ENCODE results near the gene MYBPH.

Gene MYBPH

DNA sequence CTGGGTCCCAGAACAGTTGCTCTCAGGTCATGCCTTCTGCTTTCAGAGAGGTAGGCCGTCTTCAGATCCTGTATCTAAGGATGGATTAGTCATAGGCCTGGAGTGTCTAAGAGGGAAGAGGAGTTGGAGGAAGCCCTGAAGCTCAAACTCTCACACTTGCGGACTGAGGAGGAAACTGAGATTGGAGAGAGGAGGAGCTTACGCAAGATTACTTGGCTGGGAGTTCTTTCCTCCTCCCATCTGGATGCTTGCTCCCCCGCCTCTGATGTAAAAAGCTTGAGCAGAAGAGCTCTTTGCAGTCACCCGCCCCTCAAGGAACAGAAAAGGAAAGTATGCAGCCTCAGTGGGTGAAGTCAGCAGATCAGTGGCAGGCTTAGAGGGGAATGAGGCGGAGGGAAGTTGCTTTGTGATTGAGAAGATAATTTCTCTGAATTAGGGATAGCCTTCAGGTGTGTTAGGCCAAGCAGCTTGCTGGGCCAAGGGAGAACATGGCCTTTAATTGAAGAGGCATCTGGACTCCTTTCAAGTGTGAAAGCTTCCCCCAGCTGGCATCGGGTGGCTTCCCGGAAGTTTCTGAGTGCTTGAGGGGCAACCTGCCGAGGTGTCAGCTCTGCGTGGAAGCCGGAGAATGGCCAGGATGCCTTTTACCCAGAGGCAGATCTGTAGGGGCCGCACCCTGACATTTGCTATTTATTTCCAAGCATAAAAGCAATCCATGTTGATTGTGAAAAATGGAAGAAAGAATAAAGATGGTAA is 41.5 kb downstream of the MYBPH start:
- no peak overlapping the region for H3K4me3 ChIP-seq (ENCODE audit: low read depth, low read length)
- TF ChIP-seq, protein P1, sequence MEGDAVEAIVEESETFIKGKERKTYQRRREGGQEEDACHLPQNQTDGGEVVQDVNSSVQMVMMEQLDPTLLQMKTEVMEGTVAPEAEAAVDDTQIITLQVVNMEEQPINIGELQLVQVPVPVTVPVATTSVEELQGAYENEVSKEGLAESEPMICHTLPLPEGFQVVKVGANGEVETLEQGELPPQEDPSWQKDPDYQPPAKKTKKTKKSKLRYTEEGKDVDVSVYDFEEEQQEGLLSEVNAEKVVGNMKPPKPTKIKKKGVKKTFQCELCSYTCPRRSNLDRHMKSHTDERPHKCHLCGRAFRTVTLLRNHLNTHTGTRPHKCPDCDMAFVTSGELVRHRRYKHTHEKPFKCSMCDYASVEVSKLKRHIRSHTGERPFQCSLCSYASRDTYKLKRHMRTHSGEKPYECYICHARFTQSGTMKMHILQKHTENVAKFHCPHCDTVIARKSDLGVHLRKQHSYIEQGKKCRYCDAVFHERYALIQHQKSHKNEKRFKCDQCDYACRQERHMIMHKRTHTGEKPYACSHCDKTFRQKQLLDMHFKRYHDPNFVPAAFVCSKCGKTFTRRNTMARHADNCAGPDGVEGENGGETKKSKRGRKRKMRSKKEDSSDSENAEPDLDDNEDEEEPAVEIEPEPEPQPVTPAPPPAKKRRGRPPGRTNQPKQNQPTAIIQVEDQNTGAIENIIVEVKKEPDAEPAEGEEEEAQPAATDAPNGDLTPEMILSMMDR (IDR thresholded peaks at IDR 0.05; ENCODE audit: low read depth, low read length): no peak

DNA sequence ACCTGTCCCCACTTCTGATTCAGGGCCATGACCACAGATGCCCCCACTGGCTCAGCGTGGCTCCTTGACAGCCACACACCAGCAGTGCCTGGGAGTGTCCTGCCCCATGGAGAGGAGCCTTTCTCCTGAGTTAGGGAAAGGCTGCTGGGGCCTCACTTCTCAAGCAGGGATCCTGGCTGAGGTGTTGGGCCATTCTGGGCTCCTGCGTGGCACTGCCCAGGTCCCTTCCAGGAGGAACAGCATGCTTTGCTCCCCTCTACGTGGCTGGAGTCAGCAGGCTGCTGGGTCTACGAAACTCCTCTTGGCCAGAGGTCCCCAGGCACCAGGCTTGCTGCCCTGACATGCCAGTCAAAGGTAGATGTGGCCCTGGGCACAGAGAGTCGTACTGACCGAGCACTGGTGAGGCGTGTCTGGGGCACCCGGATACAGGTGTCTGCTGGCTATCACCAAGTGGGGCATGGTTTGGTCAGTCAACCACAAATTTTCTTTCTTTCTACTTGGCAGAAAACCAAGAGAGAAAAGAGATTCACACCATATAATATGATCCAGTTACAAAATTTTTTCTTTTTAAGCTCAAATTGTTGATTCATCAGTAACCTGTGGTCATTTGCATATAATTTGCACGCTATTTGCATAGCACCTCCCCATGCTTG is 44.0 kb downstream of the MYBPH start:
- TF ChIP-seq, protein P1 (IDR thresholded peaks at IDR 0.05; ENCODE audit: low read depth, low read length): no peak
- H3K4me3 ChIP-seq (ENCODE audit: low read depth, low read length): no peak overlapping the region

GRCh38 chr1:203130358-203130985 is 45.2 kb downstream of the MYBPH start:
- H3K4me3 ChIP-seq (ENCODE audit: low read depth, low read length): no peak overlapping the region
- TF ChIP-seq, protein P1 (IDR thresholded peaks at IDR 0.05; ENCODE audit: low read depth, low read length): no peak

DNA sequence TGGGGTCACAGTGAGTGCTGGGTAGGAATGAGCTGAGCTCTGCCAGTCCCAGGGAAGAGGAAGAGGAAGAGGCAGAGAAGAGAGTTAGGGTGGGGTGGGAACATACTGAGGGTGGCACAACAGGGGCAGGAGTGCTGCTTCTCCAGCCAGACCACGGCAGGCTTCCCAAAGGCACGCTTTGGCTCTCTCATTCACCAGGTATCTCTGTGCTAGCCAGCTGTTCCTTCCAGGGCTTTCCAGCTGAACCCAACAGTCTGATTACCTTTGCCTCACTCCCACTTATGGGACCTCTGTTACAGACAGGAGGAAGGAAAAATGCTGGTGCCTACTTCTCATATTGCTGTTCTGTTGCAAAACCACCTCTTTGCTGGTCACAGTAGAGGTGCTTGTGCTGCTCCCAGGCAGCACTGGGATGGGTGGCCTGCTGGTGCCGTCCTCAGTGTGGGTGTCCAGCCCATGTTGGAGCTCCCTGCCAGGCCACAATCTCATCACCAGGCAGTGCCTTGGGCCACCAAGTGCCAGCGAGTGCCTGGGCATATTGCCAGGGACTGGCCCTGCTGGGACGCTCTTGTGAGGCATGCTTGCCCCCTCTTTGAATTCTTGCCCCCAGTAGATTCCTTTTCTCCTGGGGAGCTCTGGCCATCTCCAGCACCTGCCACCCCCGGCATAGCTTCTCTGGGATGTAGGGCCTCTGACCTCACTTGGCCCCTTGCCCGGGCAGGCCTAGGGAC is 46.0 kb downstream of the MYBPH start:
- TF ChIP-seq, protein P1 (IDR thresholded peaks at IDR 0.05; ENCODE audit: low read depth, low read length): no peak
- no peak overlapping the region for H3K4me3 ChIP-seq (ENCODE audit: low read depth, low read length)

DNA sequence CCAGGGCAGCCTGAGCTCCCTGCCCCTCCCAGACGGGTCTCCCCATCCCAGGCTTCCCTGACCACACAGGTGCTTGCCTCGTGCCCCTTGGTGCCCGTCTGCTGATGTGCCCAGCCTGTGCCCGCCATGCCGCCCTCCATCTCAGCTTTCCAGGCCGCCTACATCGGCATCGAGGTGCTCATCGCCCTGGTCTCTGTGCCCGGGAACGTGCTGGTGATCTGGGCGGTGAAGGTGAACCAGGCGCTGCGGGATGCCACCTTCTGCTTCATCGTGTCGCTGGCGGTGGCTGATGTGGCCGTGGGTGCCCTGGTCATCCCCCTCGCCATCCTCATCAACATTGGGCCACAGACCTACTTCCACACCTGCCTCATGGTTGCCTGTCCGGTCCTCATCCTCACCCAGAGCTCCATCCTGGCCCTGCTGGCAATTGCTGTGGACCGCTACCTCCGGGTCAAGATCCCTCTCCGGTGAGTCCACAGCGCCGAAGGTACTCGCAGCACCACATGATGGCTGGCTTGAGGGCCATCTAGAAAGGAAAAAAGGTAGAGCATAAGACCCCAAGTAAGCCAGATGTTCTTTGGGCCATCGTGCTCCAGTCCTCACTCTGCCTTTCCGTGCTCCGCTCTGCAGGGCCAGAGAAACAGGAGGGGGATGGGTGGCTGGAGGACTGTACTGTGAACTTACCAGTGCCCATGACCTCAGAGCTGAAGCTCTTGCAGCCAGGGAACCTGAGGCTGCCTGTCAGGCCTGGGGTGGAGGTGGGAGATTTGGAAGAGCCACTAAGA is 46.7 kb downstream of the MYBPH start:
- no peak overlapping the region for H3K4me3 ChIP-seq (ENCODE audit: low read depth, low read length)

DNA sequence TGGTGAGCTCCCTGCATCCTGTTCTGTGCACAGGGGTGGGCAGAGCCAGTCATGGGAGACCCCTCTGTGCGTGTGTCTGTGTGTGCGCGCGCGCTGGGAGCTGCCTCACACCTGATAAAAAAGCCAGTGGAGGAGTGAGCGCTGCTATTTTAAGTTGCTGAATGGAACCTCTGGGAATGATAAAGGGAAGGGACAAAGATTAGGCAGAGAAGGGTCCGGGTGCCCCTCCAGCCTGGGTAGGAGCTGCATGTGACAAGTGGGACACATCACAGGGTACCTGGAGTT is 47.3 kb downstream of the MYBPH start:
- H3K4me3 ChIP-seq (ENCODE audit: low read depth, low read length): no peak overlapping the region
- TF ChIP-seq, protein P1 (IDR thresholded peaks at IDR 0.05; ENCODE audit: low read depth, low read length): no peak

More for the DNA sequence above, 46.7 kb downstream of the MYBPH start:
- TF ChIP-seq, protein P1 (IDR thresholded peaks at IDR 0.05; ENCODE audit: low read depth, low read length): no peak

Measured in WI38 (cell line).